BE2C (cell line): Measurements from ENCODE around the gene SLC25A10.

Experiments used
- DNase-seq: peaks from one replicate; pipeline ENCODE4 v3.0.0-alpha.2; 2020
- H3K27me3 ChIP-seq: fragments of 250-450 bp; sonication (Bioruptor Pico); 2 replicates; pipeline ENCODE4 v1.5.1; 2020; ENCODE audit warnings: mild to moderate bottlenecking
- H3K36me3 ChIP-seq: fragments of 250-450 bp; sonication (Bioruptor Pico); 2 replicates; pipeline ENCODE4 v1.5.1; 2020; ENCODE audit warnings: mild to moderate bottlenecking
- H3K4me1 ChIP-seq: fragments of 250-450 bp; sonication (Bioruptor Pico); 2 replicates; pipeline ENCODE4 v1.5.1; 2020
- H3K4me3 ChIP-seq: 2 replicates; pipeline ENCODE4 v1.5.1; 2011; ENCODE audit warnings: low read depth, low read length
- H3K9me3 ChIP-seq: fragments of 250-450 bp; sonication (Bioruptor Pico); 2 replicates; pipeline ENCODE4 v1.5.1; 2020
- CTCF ChIP-seq: IDR thresholded peaks from 2 replicates; pipeline ENCODE4 v1.5.1; 2012; ENCODE audit warnings: mild to moderate bottlenecking, low read depth, low read length

SLC25A10 gene

GRCh38 chr17:81713556-81714411 lies 1.7 kb downstream of the SLC25A10 start:
- Histone ChIP-seq H3K36me3 (peaks cover 16% of the 10 kb centered on the region), H3K4me3 (peak overlapping the region; percentile 78), H3K9me3 (no peaks in the 10 kb centered on the region), H3K27me3 (no peaks in the 10 kb centered on the region), H3K4me1 (peaks cover 5% of the 10 kb centered on the region; the same call in 1 of the 2 replicates)
- no peak for DNase-seq
- TF ChIP-seq CTCF = no peak

GRCh38 chr17:81714412-81715106 lies 2.5 kb downstream of the SLC25A10 start:
- Histone ChIP-seq H3K36me3 (peaks cover 14% of the 10 kb centered on the region), H3K9me3 (no peaks in the 10 kb centered on the region), H3K4me3 (no peak overlapping the region), H3K27me3 (no peaks in the 10 kb centered on the region), H3K4me1 (peaks cover 5% of the 10 kb centered on the region; the same call in 1 of the 2 replicates)
- no peak for DNase-seq
- TF ChIP-seq CTCF = no peak

- Histone ChIP-seq H3K9me3 (no peaks in the 10 kb centered on the region), H3K36me3 (peaks cover 14% of the 10 kb centered on the region), H3K27me3 (no peaks in the 10 kb centered on the region), H3K4me1 (peaks cover 5% of the 10 kb centered on the region; the same call in 1 of the 2 replicates), H3K4me3 (no peak overlapping the region)
- TF ChIP-seq CTCF = no peak
- no peak for DNase-seq
Measured at GRCh38 chr17:81715107-81715871, 3.2 kb downstream of the SLC25A10 start.

GRCh38 chr17:81715872-81716673 lies 4.0 kb downstream of the SLC25A10 start:
- no peak for TF ChIP-seq CTCF
- Histone ChIP-seq H3K9me3 (no peaks in the 10 kb centered on the region), H3K36me3 (peaks cover 14% of the 10 kb centered on the region), H3K27me3 (no peaks in the 10 kb centered on the region), H3K4me1 (peaks cover 2% of the 10 kb centered on the region; the same call in 1 of the 2 replicates), H3K4me3 (no peak overlapping the region)
- no peak for DNase-seq

GRCh38 chr17:81716674-81716996 lies 4.6 kb downstream of the SLC25A10 start:
- Histone ChIP-seq H3K4me1 (no peaks in the 10 kb centered on the region; the same call in 1 of the 2 replicates), H3K9me3 (no peaks in the 10 kb centered on the region), H3K4me3 (no peak overlapping the region), H3K27me3 (no peaks in the 10 kb centered on the region), H3K36me3 (peaks cover 14% of the 10 kb centered on the region)
- no peak for TF ChIP-seq CTCF
- no peak for DNase-seq
